Mesodermal cell (in vitro differentiated cells): ENCODE data around the gene ATG16L2.

ENCODE experiments used
- H3K27ac ChIP-seq: 2 replicates; pipeline ENCODE4 v1.7.0; 2013; ENCODE audit warnings: mild to moderate bottlenecking, low read depth, low read length, moderate library complexity; ENCODE audit not compliant: severe bottlenecking
- H3K36me3 ChIP-seq: 2 replicates; pipeline ENCODE4 v1.7.1; 2013; ENCODE audit warnings: mild to moderate bottlenecking, low read length, moderate library complexity; ENCODE audit not compliant: control insufficient read depth, insufficient read depth
- H3K4me1 ChIP-seq: one replicate; pipeline ENCODE4 v1.7.1; 2013; ENCODE audit warnings: mild to moderate bottlenecking, low read length; ENCODE audit not compliant: insufficient read depth, control insufficient read depth, poor library complexity, severe bottlenecking
- H3K4me3 ChIP-seq: 2 replicates; pipeline ENCODE4 v1.7.0; 2013; ENCODE audit warnings: low read length, control low read depth, mild to moderate bottlenecking; ENCODE audit not compliant: insufficient read depth, poor library complexity, severe bottlenecking; ENCODE audit errors: extremely low read depth
- H3K9me3 ChIP-seq: 2 replicates; pipeline ENCODE4 v1.7.1; 2013; ENCODE audit warnings: mild to moderate bottlenecking, low read length, moderate library complexity; ENCODE audit not compliant: control insufficient read depth
- WGBS, 2 experiments: methylation state at CpG; one replicate each; pipeline ENCODE4 v1.1.5; 2013; ENCODE audit warnings: missing lambda C conversion rate in 2 of 2; ENCODE audit not compliant: insufficient coverage in 2 of 2; 5-methylcytosine and 5-hydroxymethylcytosine counted together

ATG16L2 gene

GRCh38 chr11:72773696-72774095, 40.5 kb upstream of the ATG16L2 start:
- WGBS, 2 experiments: 88 to 100% methylated on average over 2 to 5 of the region's 6 CpGs
- Histone ChIP-seq H3K36me3 (no peaks in the 10 kb centered on the region), H3K4me1 (peaks cover 39% of the 10 kb centered on the region), H3K27ac (peak overlapping the region; percentile 69), H3K4me3 (no peak overlapping the region), H3K9me3 (no peaks in the 10 kb centered on the region)

- Histone ChIP-seq H3K36me3 (no peaks in the 10 kb centered on the region), H3K4me1 (peaks cover 38% of the 10 kb centered on the region), H3K4me3 (no peak overlapping the region), H3K27ac (no peak overlapping the region), H3K9me3 (no peaks in the 10 kb centered on the region)
- 76 to 92% methylated on average over 4 of the region's 6 CpGs for WGBS, 2 experiments
These were observed 39.7 kb upstream of the ATG16L2 start for GRCh38 chr11:72774499-72774898.

GRCh38 chr11:72775288-72776110, 38.7 kb upstream of the ATG16L2 start:
- Histone ChIP-seq H3K27ac (no peak overlapping the region), H3K4me3 (no peak overlapping the region), H3K4me1 (peaks cover 38% of the 10 kb centered on the region), H3K9me3 (no peaks in the 10 kb centered on the region), H3K36me3 (no peaks in the 10 kb centered on the region)
- 85 to 96% methylated on average over 6 to 7 of the region's 7 CpGs for WGBS, 2 experiments

GRCh38 chr11:72776117-72776843, 37.9 kb upstream of the ATG16L2 start:
- no peak overlapping the region for H3K27ac ChIP-seq
- peaks cover 34% of the 10 kb centered on the region for H3K4me1 ChIP-seq
- no peak overlapping the region for H3K4me3 ChIP-seq
- WGBS, 2 experiments: 91 to 98% methylated on average over 8 to 9 of the region's 9 CpGs
- H3K36me3 ChIP-seq: no peaks in the 10 kb centered on the region
- H3K9me3 ChIP-seq: no peaks in the 10 kb centered on the region

- no peaks in the 10 kb centered on the region for H3K36me3 ChIP-seq
- WGBS, 2 experiments: 92 to 93% methylated on average over 5 to 7 of the region's 7 CpGs
- H3K27ac ChIP-seq: no peak overlapping the region
- H3K9me3 ChIP-seq: no peaks in the 10 kb centered on the region
- peaks cover 25% of the 10 kb centered on the region for H3K4me1 ChIP-seq
- no peak overlapping the region for H3K4me3 ChIP-seq
These were observed 37.1 kb upstream of the ATG16L2 start for GRCh38 chr11:72776844-72777754.

GRCh38 chr11:72777755-72778278, 36.4 kb upstream of the ATG16L2 start:
- no peak overlapping the region for H3K4me3 ChIP-seq
- peaks cover 18% of the 10 kb centered on the region for H3K4me1 ChIP-seq
- WGBS, 2 experiments: 83% methylated on average over 2 of the region's 5 CpGs; no CpG with 5 or more reads in 1 of the 2 experiments
- H3K27ac ChIP-seq: no peak overlapping the region
- H3K9me3 ChIP-seq: no peaks in the 10 kb centered on the region
- H3K36me3 ChIP-seq: no peaks in the 10 kb centered on the region

- no peak overlapping the region for H3K27ac ChIP-seq
- H3K9me3 ChIP-seq: no peaks in the 10 kb centered on the region
- peaks cover 9% of the 10 kb centered on the region for H3K4me1 ChIP-seq
- 76 to 89% methylated on average over 3 to 4 of the region's 7 CpGs for WGBS, 2 experiments
- no peaks in the 10 kb centered on the region for H3K36me3 ChIP-seq
- H3K4me3 ChIP-seq: no peak overlapping the region
These were observed 35.4 kb upstream of the ATG16L2 start for GRCh38 chr11:72778535-72779494.

GRCh38 chr11:72779495-72780128, 34.6 kb upstream of the ATG16L2 start:
- no peak overlapping the region for H3K4me3 ChIP-seq
- H3K4me1 ChIP-seq: peaks cover 3% of the 10 kb centered on the region
- no peak overlapping the region for H3K27ac ChIP-seq
- 78 to 85% methylated on average over 2 to 3 of the region's 4 CpGs for WGBS, 2 experiments
- no peaks in the 10 kb centered on the region for H3K36me3 ChIP-seq
- no peaks in the 10 kb centered on the region for H3K9me3 ChIP-seq

GRCh38 chr11:72780296-72781062, 33.7 kb upstream of the ATG16L2 start:
- Histone ChIP-seq H3K4me1 (peaks cover 3% of the 10 kb centered on the region), H3K27ac (no peak overlapping the region), H3K9me3 (no peaks in the 10 kb centered on the region), H3K4me3 (peak overlapping the region; percentile 46), H3K36me3 (no peaks in the 10 kb centered on the region)
- WGBS, 2 experiments: 90 to 93% methylated on average over 5 to 7 of the region's 10 CpGs
